SKM-1 (cell line): Measurements from ENCODE around the gene GPR27.
A peak's percentile ranks its signal among the peaks of the same experiment; 100 is the strongest.

Source experiments
- DNase-seq: peaks from one replicate; lab custom pipeline; 2025; ENCODE audit not compliant: unreplicated experiment; lab: John Stamatoyannopoulos, UW

GPR27 gene

GRCh38 chr3:71784914-71785531 lies 31.4 kb downstream of the GPR27 start, which contains the start of gene PROK2:
TSS of gene PROK2 (minus strand) at chr3:71785148. CDS start at chr3:71785052, 96 bp downstream.
- DNase-seq: no peak

GRCh38 chr3:71785532-71786216 lies 32.0 kb downstream of the GPR27 start:
- no peak for DNase-seq

GRCh38 chr3:71786217-71786549 lies 32.5 kb downstream of the GPR27 start:
- no peak for DNase-seq

- no peak for DNase-seq
Measured at GRCh38 chr3:71786551-71786950, 32.9 kb downstream of the GPR27 start.

GRCh38 chr3:71787851-71788405 lies 34.3 kb downstream of the GPR27 start:
- DNase-seq: no peak

- DNase-seq: no peak
Measured at GRCh38 chr3:71789922-71790321, 36.3 kb downstream of the GPR27 start.

- no peak for DNase-seq
Measured at GRCh38 chr3:71791634-71792033, 38.0 kb downstream of the GPR27 start.

GRCh38 chr3:71796290-71796689 lies 42.6 kb downstream of the GPR27 start:
- no peak for DNase-seq

GRCh38 chr3:71797455-71797854 lies 43.8 kb downstream of the GPR27 start:
- no peak for DNase-seq

GRCh38 chr3:71800023-71800422 lies 46.4 kb downstream of the GPR27 start:
- DNase-seq: no peak

GRCh38 chr3:71801986-71802385 lies 48.3 kb downstream of the GPR27 start:
- no peak for DNase-seq

- DNase-seq: no peak
Measured at GRCh38 chr3:71803248-71803647, 49.6 kb downstream of the GPR27 start.

GRCh38 chr3:71805199-71805598 lies 51.5 kb downstream of the GPR27 start:
- DNase-seq: peak; percentile 64

- DNase-seq: no peak
Measured at GRCh38 chr3:71805691-71806090, 52.0 kb downstream of the GPR27 start.
